Measurements from ENCODE around the gene ZNF70. TPM values are rescaled to one million over a fixed set of nuclear protein-coding genes. Genes with fewer than 3 reads are reported as not detected.

Gene ZNF70
- total and polyA plus RNA-seq, 12 donors = 0.94 to 6.1 (median 4.6) TPM

- TF ChIP-seq POLR2A (IDR thresholded peaks at IDR 0.05) (no peak), CTCF (IDR thresholded peaks at IDR 0.05) (no peak)
- no peak for DNase-seq
- peaks cover 0 to 6% of the 10 kb centered on the region in 2 donors for H3K4me1 ChIP-seq (replicated peaks in 1 of 2)
- H3K36me3 ChIP-seq (replicated peaks in 1 of 2) = no peaks in the 10 kb centered on the region
- intact Hi-C loops (cut with DNase I) = no loop called here
- H3K27ac ChIP-seq = no peak overlapping the region
- H3K4me3 ChIP-seq = no peak overlapping the region
- H3K9me3 ChIP-seq (replicated peaks in 1 of 3) = no peaks in the 10 kb centered on the region
- WGBS, 4 donors = 71 to 77% (median 76%) methylated on average over 2 of the region's 2 CpGs
- no peaks in the 10 kb centered on the region for H3K27me3 ChIP-seq
Measured at GRCh38 chr22:23774922-23775436, 24.1 kb upstream of the ZNF70 start.

GRCh38 chr22:23774114-23774921, 23.4 kb upstream of the ZNF70 start:
- DNase-seq = no peak
- Histone ChIP-seq H3K27ac (no peak overlapping the region), H3K4me1 (replicated peaks in 1 of 2) (peaks cover 0 to 6% of the 10 kb centered on the region in 2 donors), H3K27me3 (no peaks in the 10 kb centered on the region), H3K36me3 (replicated peaks in 1 of 2) (no peaks in the 10 kb centered on the region), H3K9me3 (replicated peaks in 1 of 3) (no peaks in the 10 kb centered on the region), H3K4me3 (no peak overlapping the region)
- intact Hi-C loops (cut with DNase I) = no loop called here
- TF ChIP-seq POLR2A (IDR thresholded peaks at IDR 0.05) (no peak), CTCF (IDR thresholded peaks at IDR 0.05) (no peak)
- WGBS, 4 donors = 64 to 89% (median 77%) methylated on average over 5 to 12 of the region's 12 CpGs

GRCh38 chr22:23773483-23774113, 22.7 kb upstream of the ZNF70 start:
- Histone ChIP-seq H3K4me1 (replicated peaks in 1 of 2) (peaks cover 0 to 10% of the 10 kb centered on the region in 2 donors), H3K36me3 (replicated peaks in 1 of 2) (no peaks in the 10 kb centered on the region), H3K9me3 (replicated peaks in 1 of 3) (no peaks in the 10 kb centered on the region), H3K27me3 (no peaks in the 10 kb centered on the region), H3K4me3 (peak overlapping the region in 1 of 4 donors; percentile 67), H3K27ac (no peak overlapping the region)
- no peak for DNase-seq
- TF ChIP-seq CTCF (IDR thresholded peaks at IDR 0.05) = no peak
- TF ChIP-seq POLR2A (IDR thresholded peaks at IDR 0.05) = no peak
- intact Hi-C loops (cut with DNase I) = no loop called here
- 72 to 83% (median 75%) methylated on average over 5 to 7 of the region's 7 CpGs for WGBS, 4 donors

GRCh38 chr22:23772649-23773473, 21.9 kb upstream of the ZNF70 start, which contains the start of gene MMP11:
Gene MMP11 (plus strand): TSS chr22:23772849. CDS start chr22:23772871, 22 bp downstream.
- no peaks in the 10 kb centered on the region for H3K27me3 ChIP-seq
- DNase-seq = peak in 4 of 7 donors; percentile 49 to 60 (median 58)
- peaks cover 0 to 13% of the 10 kb centered on the region in 2 donors for H3K4me1 ChIP-seq (replicated peaks in 1 of 2)
- TF ChIP-seq POLR2A (IDR thresholded peaks at IDR 0.05) = no peak
- WGBS, 4 donors = 10 to 67% (median 19%) methylated on average over 6 to 78 of the region's 79 CpGs
- intact Hi-C loops (cut with DNase I) = no loop called here
- H3K27ac ChIP-seq = peak within 1 kb of the TSS in 1 of 5 donors; percentile 33
- H3K4me3 ChIP-seq = peak within 1 kb of the TSS in 2 of 4 donors; percentile 28 to 67
- no peaks in the 10 kb centered on the region for H3K36me3 ChIP-seq (replicated peaks in 1 of 2)
- H3K9me3 ChIP-seq (replicated peaks in 1 of 3) = no peaks in the 10 kb centered on the region

All from adrenal gland (tissue), 12 donors.